GM12878 (cell line): ENCODE results near the gene LGALS1. TPM values are rescaled to one million over a fixed set of nuclear protein-coding genes. Genes with fewer than 3 reads are reported as not detected.

Experiments
- BRCA1 ChIP-seq: IDR thresholded peaks from 2 replicates; pipeline ENCODE4 v1.6.1; 2011; ENCODE audit warnings: low read depth, low read length, improper control_type of control experiment
- CBFB ChIP-seq: IDR thresholded peaks from 2 replicates; pipeline ENCODE4 v1.6.1; 2016; ENCODE audit warnings: antibody characterized with exemption, low read depth
- ESRRA ChIP-seq: IDR thresholded peaks from 2 replicates; pipeline ENCODE4 v1.6.1; 2012; ENCODE audit warnings: mild to moderate bottlenecking, low read length, improper control_type of control experiment
- MEF2B ChIP-seq: fragments of 450-650 bp; IDR thresholded peaks from 2 replicates; pipeline ENCODE4 v1.6.1; 2018; ENCODE audit warnings: mild to moderate bottlenecking, moderate library complexity; ENCODE audit not compliant: partially characterized antibody, poor library complexity, severe bottlenecking
- POU2F2 ChIP-seq: IDR thresholded peaks from 3 replicates; pipeline ENCODE4 v1.6.1; 2011; ENCODE audit warnings: low read depth, mild to moderate bottlenecking, low read length, borderline replicate concordance
- SMC3 ChIP-seq: IDR thresholded peaks from 2 replicates; pipeline ENCODE4 v1.6.1; 2011; ENCODE audit warnings: low read length, improper control_type of control experiment, borderline replicate concordance
- TCF12 ChIP-seq: IDR thresholded peaks from 2 replicates; pipeline ENCODE4 v1.6.1; 2011; ENCODE audit warnings: low read depth, mild to moderate bottlenecking, low read length
- ZBED1 ChIP-seq: IDR thresholded peaks from 2 replicates; pipeline ENCODE4 v1.6.1; 2016; ENCODE audit warnings: borderline replicate concordance
- polyA plus RNA-seq, 11 experiments: library from polyadenylated mRNA; depleted of rRNA in 4 of 11; unstranded in 6 of 11; stranded (reverse) in 5 of 11; fragments of >200 nt; fragmentation: Nextera tagmentation in 4 of 11; fragmentation: Illumina TruSeq in 1 of 11; extraction: Ambion mirVana in 4 of 11; extraction: Trizol in 1 of 11; gene quantifications; 1 replicate in 1 of 11; 2 replicates in 10 of 11; pipeline versions ENCODE4 v1.2.1 to v1.2.3, GENCODE V29; 2011 to 2016; ENCODE audit warnings: inconsistent platforms in 2 of 11, missing spikeins in 2 of 11, low read depth in 1 of 11
- total RNA-seq, 4 experiments: library from RNA; depleted of rRNA in 3 of 4; stranded (reverse); fragments of >200 nt in 3 of 4; fragmentation: Illumina TruSeq in 1 of 4; extraction: Trizol in 1 of 4; gene quantifications; 2 replicates each; pipeline versions ENCODE4 v1.2.1 to v1.2.3, GENCODE V29; 2013 to 2021
- TF ChIP-seq, protein P1 (sequence below): fragments of 450-650 bp; IDR thresholded peaks from 2 replicates; pipeline ENCODE4 v1.6.1; 2017; ENCODE audit warnings: mild to moderate bottlenecking, moderate library complexity
- TF ChIP-seq, protein P2 (sequence below): IDR thresholded peaks from 2 replicates; pipeline ENCODE4 v1.6.1; 2012; ENCODE audit warnings: improper control_type of control experiment, low read depth, low read length; ENCODE audit not compliant: insufficient replicate concordance
- TF ChIP-seq, protein P3 (sequence below): IDR thresholded peaks from 2 replicates; pipeline ENCODE4 v1.6.1; 2011; ENCODE audit warnings: borderline replicate concordance, low read depth, mild to moderate bottlenecking, moderate library complexity, low read length; ENCODE audit not compliant: insufficient read depth, poor library complexity, severe bottlenecking
- TF ChIP-seq, protein P4 (sequence below): fragments of 450-650 bp; IDR thresholded peaks from 2 replicates; pipeline ENCODE4 v1.6.1; 2017; ENCODE audit warnings: mild to moderate bottlenecking, low read depth, inconsistent platforms; ENCODE audit not compliant: poor library complexity, severe bottlenecking
- TF ChIP-seq, protein P5 (sequence below): fragments of 450-650 bp; IDR thresholded peaks from 2 replicates; pipeline ENCODE4 v1.6.1; 2016; ENCODE audit warnings: mild to moderate bottlenecking

Gene LGALS1
- total and polyA plus RNA-seq, 10 of the 15 experiments (the other 5 are each of a cell fraction or from before 2014, with no cell fraction given), result 312 to 1,889 (median 706) TPM

DNA sequence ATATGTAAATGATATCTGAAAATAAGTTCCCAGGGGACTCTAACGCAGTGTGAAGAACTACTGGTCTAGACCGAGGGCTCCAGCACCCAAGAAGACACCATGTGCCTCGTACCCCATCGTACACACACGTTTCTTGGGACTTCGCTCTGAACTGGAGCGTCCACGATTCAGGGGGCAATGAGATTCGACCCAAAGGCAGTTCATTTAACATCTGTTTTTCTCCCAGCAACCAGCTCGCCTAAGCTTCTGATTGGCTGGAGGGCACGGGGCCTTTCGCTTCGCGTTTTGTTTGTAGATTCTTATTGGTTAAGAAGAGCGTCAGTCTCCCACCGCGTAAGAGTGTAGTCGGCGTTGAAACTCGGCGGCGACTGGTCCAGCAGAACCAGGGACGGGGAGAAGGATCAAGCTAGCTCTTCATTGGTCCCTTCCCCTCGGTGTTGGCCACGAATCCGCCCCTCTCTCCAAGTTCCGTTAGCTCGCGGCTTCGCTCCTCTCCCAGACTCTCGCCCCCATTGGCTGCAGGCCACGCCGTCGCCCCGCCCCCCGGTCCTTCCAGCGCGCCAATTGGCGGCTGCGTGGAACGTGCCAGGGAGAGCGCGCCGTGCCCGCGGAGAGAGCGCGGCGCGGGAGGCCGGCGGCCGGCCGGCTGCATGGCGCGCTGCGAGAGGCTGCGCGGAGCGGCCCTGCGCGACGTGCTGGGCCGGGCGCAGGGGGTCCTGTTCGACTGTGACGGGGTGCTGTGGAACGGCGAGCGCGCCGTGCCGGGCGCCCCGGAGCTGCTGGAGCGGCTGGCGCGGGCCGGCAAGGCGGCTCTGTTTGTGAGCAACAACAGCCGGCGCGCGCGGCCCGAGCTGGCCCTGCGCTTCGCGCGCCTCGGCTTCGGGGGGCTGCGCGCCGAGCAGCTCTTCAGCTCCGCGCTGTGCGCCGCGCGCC, 17.0 kb upstream of the LGALS1 start, which contains the start of gene PDXP (continued):
- TF ChIP-seq, protein P1, sequence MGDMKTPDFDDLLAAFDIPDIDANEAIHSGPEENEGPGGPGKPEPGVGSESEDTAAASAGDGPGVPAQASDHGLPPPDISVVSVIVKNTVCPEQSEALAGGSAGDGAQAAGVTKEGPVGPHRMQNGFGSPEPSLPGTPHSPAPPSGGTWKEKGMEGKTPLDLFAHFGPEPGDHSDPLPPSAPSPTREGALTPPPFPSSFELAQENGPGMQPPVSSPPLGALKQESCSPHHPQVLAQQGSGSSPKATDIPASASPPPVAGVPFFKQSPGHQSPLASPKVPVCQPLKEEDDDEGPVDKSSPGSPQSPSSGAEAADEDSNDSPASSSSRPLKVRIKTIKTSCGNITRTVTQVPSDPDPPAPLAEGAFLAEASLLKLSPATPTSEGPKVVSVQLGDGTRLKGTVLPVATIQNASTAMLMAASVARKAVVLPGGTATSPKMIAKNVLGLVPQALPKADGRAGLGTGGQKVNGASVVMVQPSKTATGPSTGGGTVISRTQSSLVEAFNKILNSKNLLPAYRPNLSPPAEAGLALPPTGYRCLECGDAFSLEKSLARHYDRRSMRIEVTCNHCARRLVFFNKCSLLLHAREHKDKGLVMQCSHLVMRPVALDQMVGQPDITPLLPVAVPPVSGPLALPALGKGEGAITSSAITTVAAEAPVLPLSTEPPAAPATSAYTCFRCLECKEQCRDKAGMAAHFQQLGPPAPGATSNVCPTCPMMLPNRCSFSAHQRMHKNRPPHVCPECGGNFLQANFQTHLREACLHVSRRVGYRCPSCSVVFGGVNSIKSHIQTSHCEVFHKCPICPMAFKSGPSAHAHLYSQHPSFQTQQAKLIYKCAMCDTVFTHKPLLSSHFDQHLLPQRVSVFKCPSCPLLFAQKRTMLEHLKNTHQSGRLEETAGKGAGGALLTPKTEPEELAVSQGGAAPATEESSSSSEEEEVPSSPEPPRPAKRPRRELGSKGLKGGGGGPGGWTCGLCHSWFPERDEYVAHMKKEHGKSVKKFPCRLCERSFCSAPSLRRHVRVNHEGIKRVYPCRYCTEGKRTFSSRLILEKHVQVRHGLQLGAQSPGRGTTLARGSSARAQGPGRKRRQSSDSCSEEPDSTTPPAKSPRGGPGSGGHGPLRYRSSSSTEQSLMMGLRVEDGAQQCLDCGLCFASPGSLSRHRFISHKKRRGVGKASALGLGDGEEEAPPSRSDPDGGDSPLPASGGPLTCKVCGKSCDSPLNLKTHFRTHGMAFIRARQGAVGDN, result peak; percentile 74
- TF ChIP-seq ESRRA, result no peak
- TF ChIP-seq MEF2B, result peak; percentile 94
- TF ChIP-seq, protein P2, sequence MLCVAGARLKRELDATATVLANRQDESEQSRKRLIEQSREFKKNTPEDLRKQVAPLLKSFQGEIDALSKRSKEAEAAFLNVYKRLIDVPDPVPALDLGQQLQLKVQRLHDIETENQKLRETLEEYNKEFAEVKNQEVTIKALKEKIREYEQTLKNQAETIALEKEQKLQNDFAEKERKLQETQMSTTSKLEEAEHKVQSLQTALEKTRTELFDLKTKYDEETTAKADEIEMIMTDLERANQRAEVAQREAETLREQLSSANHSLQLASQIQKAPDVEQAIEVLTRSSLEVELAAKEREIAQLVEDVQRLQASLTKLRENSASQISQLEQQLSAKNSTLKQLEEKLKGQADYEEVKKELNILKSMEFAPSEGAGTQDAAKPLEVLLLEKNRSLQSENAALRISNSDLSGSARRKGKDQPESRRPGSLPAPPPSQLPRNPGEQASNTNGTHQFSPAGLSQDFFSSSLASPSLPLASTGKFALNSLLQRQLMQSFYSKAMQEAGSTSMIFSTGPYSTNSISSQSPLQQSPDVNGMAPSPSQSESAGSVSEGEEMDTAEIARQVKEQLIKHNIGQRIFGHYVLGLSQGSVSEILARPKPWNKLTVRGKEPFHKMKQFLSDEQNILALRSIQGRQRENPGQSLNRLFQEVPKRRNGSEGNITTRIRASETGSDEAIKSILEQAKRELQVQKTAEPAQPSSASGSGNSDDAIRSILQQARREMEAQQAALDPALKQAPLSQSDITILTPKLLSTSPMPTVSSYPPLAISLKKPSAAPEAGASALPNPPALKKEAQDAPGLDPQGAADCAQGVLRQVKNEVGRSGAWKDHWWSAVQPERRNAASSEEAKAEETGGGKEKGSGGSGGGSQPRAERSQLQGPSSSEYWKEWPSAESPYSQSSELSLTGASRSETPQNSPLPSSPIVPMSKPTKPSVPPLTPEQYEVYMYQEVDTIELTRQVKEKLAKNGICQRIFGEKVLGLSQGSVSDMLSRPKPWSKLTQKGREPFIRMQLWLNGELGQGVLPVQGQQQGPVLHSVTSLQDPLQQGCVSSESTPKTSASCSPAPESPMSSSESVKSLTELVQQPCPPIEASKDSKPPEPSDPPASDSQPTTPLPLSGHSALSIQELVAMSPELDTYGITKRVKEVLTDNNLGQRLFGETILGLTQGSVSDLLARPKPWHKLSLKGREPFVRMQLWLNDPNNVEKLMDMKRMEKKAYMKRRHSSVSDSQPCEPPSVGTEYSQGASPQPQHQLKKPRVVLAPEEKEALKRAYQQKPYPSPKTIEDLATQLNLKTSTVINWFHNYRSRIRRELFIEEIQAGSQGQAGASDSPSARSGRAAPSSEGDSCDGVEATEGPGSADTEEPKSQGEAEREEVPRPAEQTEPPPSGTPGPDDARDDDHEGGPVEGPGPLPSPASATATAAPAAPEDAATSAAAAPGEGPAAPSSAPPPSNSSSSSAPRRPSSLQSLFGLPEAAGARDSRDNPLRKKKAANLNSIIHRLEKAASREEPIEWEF, result no peak
- TF ChIP-seq, protein P3, sequence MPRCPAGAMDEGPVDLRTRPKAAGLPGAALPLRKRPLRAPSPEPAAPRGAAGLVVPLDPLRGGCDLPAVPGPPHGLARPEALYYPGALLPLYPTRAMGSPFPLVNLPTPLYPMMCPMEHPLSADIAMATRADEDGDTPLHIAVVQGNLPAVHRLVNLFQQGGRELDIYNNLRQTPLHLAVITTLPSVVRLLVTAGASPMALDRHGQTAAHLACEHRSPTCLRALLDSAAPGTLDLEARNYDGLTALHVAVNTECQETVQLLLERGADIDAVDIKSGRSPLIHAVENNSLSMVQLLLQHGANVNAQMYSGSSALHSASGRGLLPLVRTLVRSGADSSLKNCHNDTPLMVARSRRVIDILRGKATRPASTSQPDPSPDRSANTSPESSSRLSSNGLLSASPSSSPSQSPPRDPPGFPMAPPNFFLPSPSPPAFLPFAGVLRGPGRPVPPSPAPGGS, result no peak
- no peak for TF ChIP-seq SMC3
- TF ChIP-seq ZBED1, result no peak
- TF ChIP-seq BRCA1, result no peak
- TF ChIP-seq POU2F2, result peak; percentile 88; the same call in 2 of the 3 replicates
- TF ChIP-seq CBFB, result no peak
- TF ChIP-seq TCF12, result 0 out of 2 replicates have a peak, but pooled peaks have one; percentile 11
- TF ChIP-seq, protein P4, sequence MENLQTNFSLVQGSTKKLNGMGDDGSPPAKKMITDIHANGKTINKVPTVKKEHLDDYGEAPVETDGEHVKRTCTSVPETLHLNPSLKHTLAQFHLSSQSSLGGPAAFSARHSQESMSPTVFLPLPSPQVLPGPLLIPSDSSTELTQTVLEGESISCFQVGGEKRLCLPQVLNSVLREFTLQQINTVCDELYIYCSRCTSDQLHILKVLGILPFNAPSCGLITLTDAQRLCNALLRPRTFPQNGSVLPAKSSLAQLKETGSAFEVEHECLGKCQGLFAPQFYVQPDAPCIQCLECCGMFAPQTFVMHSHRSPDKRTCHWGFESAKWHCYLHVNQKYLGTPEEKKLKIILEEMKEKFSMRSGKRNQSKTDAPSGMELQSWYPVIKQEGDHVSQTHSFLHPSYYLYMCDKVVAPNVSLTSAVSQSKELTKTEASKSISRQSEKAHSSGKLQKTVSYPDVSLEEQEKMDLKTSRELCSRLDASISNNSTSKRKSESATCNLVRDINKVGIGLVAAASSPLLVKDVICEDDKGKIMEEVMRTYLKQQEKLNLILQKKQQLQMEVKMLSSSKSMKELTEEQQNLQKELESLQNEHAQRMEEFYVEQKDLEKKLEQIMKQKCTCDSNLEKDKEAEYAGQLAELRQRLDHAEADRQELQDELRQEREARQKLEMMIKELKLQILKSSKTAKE, result no peak
- TF ChIP-seq, protein P5, sequence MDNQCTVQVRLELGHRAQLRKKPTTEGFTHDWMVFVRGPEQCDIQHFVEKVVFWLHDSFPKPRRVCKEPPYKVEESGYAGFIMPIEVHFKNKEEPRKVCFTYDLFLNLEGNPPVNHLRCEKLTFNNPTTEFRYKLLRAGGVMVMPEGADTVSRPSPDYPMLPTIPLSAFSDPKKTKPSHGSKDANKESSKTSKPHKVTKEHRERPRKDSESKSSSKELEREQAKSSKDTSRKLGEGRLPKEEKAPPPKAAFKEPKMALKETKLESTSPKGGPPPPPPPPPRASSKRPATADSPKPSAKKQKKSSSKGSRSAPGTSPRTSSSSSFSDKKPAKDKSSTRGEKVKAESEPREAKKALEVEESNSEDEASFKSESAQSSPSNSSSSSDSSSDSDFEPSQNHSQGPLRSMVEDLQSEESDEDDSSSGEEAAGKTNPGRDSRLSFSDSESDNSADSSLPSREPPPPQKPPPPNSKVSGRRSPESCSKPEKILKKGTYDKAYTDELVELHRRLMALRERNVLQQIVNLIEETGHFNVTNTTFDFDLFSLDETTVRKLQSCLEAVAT, result no peak
